ENCODE data around the gene PSMA7.
"Not testable (repeated sequence)": the region's sequence is repeated elsewhere in the genome, so short reads cannot be mapped to it uniquely, and the experiment has no call there.

The PSMA7 gene

GRCh38 chr20:62156254-62156556 lies 13.0 kb upstream of the PSMA7 start:
- Histone ChIP-seq H3K27ac (ENCODE audit: low read depth, low read length) (no peak overlapping the region), H3K9me3 (ENCODE audit: control insufficient read depth in 1 of 2, low read length in 2 of 2) (no peaks in the 10 kb centered on the region), H3K9ac (ENCODE audit: low read depth in 1 of 2, low read length in 2 of 2) (no peak overlapping the region), H3K4me1 (ENCODE audit: control insufficient read depth in 1 of 2, insufficient read depth in 2 of 2, low read length in 2 of 2) (no peaks in the 10 kb centered on the region), H3K27me3 (ENCODE audit: control insufficient read depth in 1 of 2, insufficient read depth in 2 of 2, low read length in 2 of 2) (no peaks in the 10 kb centered on the region), H3K4me3 (ENCODE audit: low read depth in 1 of 2, low read length in 2 of 2) (no peak overlapping the region), H3K36me3 (ENCODE audit: control insufficient read depth in 1 of 2, insufficient read depth in 2 of 2, low read length in 2 of 2) (peaks cover 10 to 30% of the 10 kb centered on the region in 2 donors)

DNA sequence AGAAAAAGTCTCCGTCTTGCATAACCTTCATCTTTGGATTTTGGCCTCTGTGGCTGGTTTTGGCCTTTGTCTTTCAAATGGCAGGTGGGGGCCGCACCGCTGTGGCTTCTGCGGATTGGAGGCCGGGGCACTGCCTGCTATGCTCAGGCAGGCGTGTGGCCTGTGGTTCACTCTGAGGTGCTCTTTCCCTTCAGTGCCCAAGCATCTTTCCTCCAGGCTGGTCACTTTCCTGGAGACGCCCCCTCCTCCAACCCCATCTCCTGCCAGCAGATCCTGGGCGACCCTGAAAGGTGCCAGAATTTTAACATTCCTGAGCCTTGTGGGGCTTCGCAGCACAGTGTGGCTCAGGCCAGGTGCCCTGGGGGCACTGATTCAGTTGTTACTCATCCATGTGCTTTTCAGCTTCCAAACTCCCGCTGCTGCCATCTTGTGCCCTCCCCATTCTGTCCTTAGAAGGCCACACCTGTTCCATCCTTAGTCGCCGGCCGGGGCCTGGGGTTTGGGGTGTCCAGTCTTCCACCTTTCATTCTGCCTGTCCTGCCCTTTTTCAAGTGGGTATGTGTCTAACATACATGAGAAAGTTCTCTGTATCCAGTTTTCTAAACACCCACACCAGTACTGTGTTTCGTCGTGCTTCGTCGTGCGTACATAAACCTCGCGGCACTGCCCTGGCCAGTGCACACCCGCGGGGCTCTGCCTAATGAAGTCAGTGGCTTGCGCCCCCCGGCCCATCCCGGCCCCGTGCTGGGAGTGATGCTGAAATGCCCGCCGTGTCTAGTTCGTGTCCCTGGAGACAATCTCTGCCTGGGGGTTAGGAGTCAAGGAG lies 12.4 kb upstream of the PSMA7 start:
- H3K36me3 ChIP-seq (ENCODE audit: control insufficient read depth in 1 of 2, insufficient read depth in 2 of 2, low read length in 2 of 2), result peaks cover 6 to 27% of the 10 kb centered on the region in 2 donors
- H3K27ac ChIP-seq (ENCODE audit: low read depth, low read length), result no peak overlapping the region
- H3K9ac ChIP-seq (ENCODE audit: low read depth in 1 of 2, low read length in 2 of 2), result no peak overlapping the region
- no peak overlapping the region for H3K4me3 ChIP-seq (ENCODE audit: low read depth in 1 of 2, low read length in 2 of 2)
- H3K9me3 ChIP-seq (ENCODE audit: control insufficient read depth in 1 of 2, low read length in 2 of 2), result no peaks in the 10 kb centered on the region
- H3K27me3 ChIP-seq (ENCODE audit: control insufficient read depth in 1 of 2, insufficient read depth in 2 of 2, low read length in 2 of 2), result no peaks in the 10 kb centered on the region
- H3K4me1 ChIP-seq (ENCODE audit: control insufficient read depth in 1 of 2, insufficient read depth in 2 of 2, low read length in 2 of 2), result no peaks in the 10 kb centered on the region

GRCh38 chr20:62151835-62152364 lies 8.7 kb upstream of the PSMA7 start:
- no peaks in the 10 kb centered on the region for H3K4me1 ChIP-seq (ENCODE audit: control insufficient read depth in 1 of 2, insufficient read depth in 2 of 2, low read length in 2 of 2)
- no peaks in the 10 kb centered on the region for H3K27me3 ChIP-seq (ENCODE audit: control insufficient read depth in 1 of 2, insufficient read depth in 2 of 2, low read length in 2 of 2)
- no peak overlapping the region for H3K4me3 ChIP-seq (ENCODE audit: low read depth in 1 of 2, low read length in 2 of 2)
- peaks cover 0 to 18% of the 10 kb centered on the region in 2 donors for H3K36me3 ChIP-seq (ENCODE audit: control insufficient read depth in 1 of 2, insufficient read depth in 2 of 2, low read length in 2 of 2)
- H3K9me3 ChIP-seq (ENCODE audit: control insufficient read depth in 1 of 2, low read length in 2 of 2), result no peaks in the 10 kb centered on the region
- no peak overlapping the region for H3K27ac ChIP-seq (ENCODE audit: low read depth, low read length)
- no peak overlapping the region for H3K9ac ChIP-seq (ENCODE audit: low read depth in 1 of 2, low read length in 2 of 2)

- H3K9ac ChIP-seq (ENCODE audit: low read depth in 1 of 2, low read length in 2 of 2), result no peak overlapping the region
- H3K36me3 ChIP-seq (ENCODE audit: control insufficient read depth in 1 of 2, insufficient read depth in 2 of 2, low read length in 2 of 2), result peaks cover 0 to 18% of the 10 kb centered on the region in 2 donors
- H3K27me3 ChIP-seq (ENCODE audit: control insufficient read depth in 1 of 2, insufficient read depth in 2 of 2, low read length in 2 of 2), result no peaks in the 10 kb centered on the region
- H3K9me3 ChIP-seq (ENCODE audit: control insufficient read depth in 1 of 2, low read length in 2 of 2), result no peaks in the 10 kb centered on the region
- H3K4me1 ChIP-seq (ENCODE audit: control insufficient read depth in 1 of 2, insufficient read depth in 2 of 2, low read length in 2 of 2), result no peaks in the 10 kb centered on the region
- H3K4me3 ChIP-seq (ENCODE audit: low read depth in 1 of 2, low read length in 2 of 2), result no peak overlapping the region
- H3K27ac ChIP-seq (ENCODE audit: low read depth, low read length), result no peak overlapping the region
Measured at GRCh38 chr20:62151225-62151624, 8.0 kb upstream of the PSMA7 start.

GRCh38 chr20:62150310-62150575 lies 7.0 kb upstream of the PSMA7 start:
- Histone ChIP-seq H3K9ac (ENCODE audit: low read depth in 1 of 2, low read length in 2 of 2) (no peak overlapping the region), H3K27me3 (ENCODE audit: control insufficient read depth in 1 of 2, insufficient read depth in 2 of 2, low read length in 2 of 2) (no peaks in the 10 kb centered on the region), H3K36me3 (ENCODE audit: control insufficient read depth in 1 of 2, insufficient read depth in 2 of 2, low read length in 2 of 2) (peaks cover 0 to 18% of the 10 kb centered on the region in 2 donors), H3K4me1 (ENCODE audit: control insufficient read depth in 1 of 2, insufficient read depth in 2 of 2, low read length in 2 of 2) (peaks cover 0 to 6% of the 10 kb centered on the region in 2 donors), H3K4me3 (ENCODE audit: low read depth in 1 of 2, low read length in 2 of 2) (no peak overlapping the region), H3K27ac (ENCODE audit: low read depth, low read length) (no peak overlapping the region), H3K9me3 (ENCODE audit: control insufficient read depth in 1 of 2, low read length in 2 of 2) (no peaks in the 10 kb centered on the region)

DNA sequence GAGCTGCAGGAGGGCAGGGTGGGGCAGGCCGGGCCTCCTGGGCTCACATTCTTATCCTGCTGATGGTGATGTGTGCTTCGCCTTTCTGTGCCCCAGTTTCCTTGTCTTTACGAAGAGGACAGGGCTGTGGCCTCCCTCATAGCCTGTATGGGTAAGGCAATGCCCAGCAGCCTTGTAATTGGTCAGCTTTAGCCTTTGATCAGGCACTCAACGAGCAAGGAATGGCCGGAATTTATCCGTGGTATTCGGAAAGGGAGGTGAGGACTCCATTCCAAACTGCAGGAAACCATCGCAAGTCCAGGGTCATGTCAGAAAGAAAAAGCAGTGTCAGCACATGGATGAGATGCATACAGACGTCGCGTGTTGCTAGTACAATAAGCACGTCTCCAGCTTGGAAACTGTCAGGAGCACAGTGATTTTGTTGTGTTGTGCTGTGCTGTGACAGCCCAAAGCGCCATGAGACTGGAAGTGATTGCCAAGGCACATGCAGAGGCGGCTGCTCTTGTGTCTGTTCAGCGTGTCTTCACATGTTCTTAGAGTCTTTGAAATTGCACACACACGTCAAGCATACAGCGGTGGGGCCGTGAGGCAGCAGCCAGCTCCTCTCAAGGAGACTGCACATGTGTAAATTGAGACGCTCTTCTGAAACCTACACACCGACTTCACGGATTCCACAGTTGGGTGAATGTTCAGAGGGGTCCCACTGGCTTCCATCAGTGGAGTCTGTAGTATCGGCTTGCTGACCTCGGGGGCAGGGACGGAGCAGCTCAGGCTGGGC lies 6.5 kb upstream of the PSMA7 start:
- Histone ChIP-seq H3K9me3 (ENCODE audit: control insufficient read depth in 1 of 2, low read length in 2 of 2) (no peaks in the 10 kb centered on the region), H3K27ac (ENCODE audit: low read depth, low read length) (no peak overlapping the region), H3K27me3 (ENCODE audit: control insufficient read depth in 1 of 2, insufficient read depth in 2 of 2, low read length in 2 of 2) (no peaks in the 10 kb centered on the region), H3K4me3 (ENCODE audit: low read depth in 1 of 2, low read length in 2 of 2) (no peak overlapping the region), H3K36me3 (ENCODE audit: control insufficient read depth in 1 of 2, insufficient read depth in 2 of 2, low read length in 2 of 2) (peaks cover 0 to 18% of the 10 kb centered on the region in 2 donors), H3K9ac (ENCODE audit: low read depth in 1 of 2, low read length in 2 of 2) (no peak overlapping the region), H3K4me1 (ENCODE audit: control insufficient read depth in 1 of 2, insufficient read depth in 2 of 2, low read length in 2 of 2) (peaks cover 5 to 11% of the 10 kb centered on the region in 2 donors)

DNA sequence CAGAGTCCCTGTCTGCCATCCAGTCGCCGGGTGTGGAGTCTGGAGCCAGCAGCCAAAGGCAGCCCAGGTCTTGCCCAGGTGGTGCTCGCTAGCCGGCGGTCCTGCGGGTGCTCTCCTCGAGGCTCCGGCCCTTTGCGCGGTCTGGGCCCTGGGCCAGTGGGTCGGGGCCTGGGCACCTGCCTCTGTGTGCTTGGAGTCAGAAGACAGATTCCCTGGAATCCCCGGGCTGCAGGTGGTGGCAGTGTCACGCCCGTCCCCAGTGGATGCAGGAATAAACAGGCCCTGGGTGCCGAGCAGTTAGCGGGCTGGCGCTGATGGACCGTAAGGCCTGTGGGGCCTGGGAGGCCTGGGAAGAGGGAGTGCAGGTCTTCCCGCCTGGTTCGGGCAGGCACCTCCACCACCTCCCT lies 5.7 kb upstream of the PSMA7 start:
- Histone ChIP-seq H3K4me3 (ENCODE audit: low read depth in 1 of 2, low read length in 2 of 2) (no peak overlapping the region), H3K4me1 (ENCODE audit: control insufficient read depth in 1 of 2, insufficient read depth in 2 of 2, low read length in 2 of 2) (peaks cover 10 to 15% of the 10 kb centered on the region in 2 donors), H3K9me3 (ENCODE audit: control insufficient read depth in 1 of 2, low read length in 2 of 2) (no peaks in the 10 kb centered on the region), H3K27me3 (ENCODE audit: control insufficient read depth in 1 of 2, insufficient read depth in 2 of 2, low read length in 2 of 2) (no peaks in the 10 kb centered on the region), H3K36me3 (ENCODE audit: control insufficient read depth in 1 of 2, insufficient read depth in 2 of 2, low read length in 2 of 2) (peaks cover 0 to 11% of the 10 kb centered on the region in 2 donors), H3K27ac (ENCODE audit: low read depth, low read length) (no peak overlapping the region), H3K9ac (ENCODE audit: low read depth in 1 of 2, low read length in 2 of 2) (no peak overlapping the region)

DNA sequence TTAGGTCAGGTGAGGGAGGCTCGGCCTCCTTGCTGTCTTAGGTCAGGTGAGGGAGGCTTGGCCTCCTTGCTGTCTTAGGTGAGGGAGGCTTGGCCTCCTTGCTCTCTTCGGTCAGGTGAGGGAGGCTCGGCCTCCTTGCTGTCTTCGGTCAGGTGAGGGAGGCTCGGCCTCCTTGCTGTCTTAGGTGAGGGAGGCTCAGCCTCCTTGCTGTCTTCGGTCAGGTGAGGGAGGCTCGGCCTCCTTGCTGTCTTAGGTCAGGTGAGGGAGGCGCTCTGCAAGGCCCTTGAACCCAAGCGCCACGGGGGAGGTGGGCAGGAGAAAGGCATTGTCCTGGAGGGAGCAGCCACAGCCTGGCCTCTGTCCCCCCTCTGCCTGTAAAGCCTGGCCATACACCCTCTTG lies 5.2 kb upstream of the PSMA7 start:
- H3K36me3 ChIP-seq (ENCODE audit: control insufficient read depth in 1 of 2, insufficient read depth in 2 of 2, low read length in 2 of 2), result peaks cover 0 to 11% of the 10 kb centered on the region in 2 donors
- H3K9ac ChIP-seq (ENCODE audit: low read depth in 1 of 2, low read length in 2 of 2); H3K27ac ChIP-seq (ENCODE audit: low read depth, low read length); H3K27me3 ChIP-seq (ENCODE audit: control insufficient read depth in 1 of 2, insufficient read depth in 2 of 2, low read length in 2 of 2); H3K9me3 ChIP-seq (ENCODE audit: control insufficient read depth in 1 of 2, low read length in 2 of 2); H3K4me3 ChIP-seq (ENCODE audit: low read depth in 1 of 2, low read length in 2 of 2): not testable (repeated sequence)
- H3K4me1 ChIP-seq (ENCODE audit: control insufficient read depth in 1 of 2, insufficient read depth in 2 of 2, low read length in 2 of 2), result peaks cover 10 to 15% of the 10 kb centered on the region in 2 donors

DNA sequence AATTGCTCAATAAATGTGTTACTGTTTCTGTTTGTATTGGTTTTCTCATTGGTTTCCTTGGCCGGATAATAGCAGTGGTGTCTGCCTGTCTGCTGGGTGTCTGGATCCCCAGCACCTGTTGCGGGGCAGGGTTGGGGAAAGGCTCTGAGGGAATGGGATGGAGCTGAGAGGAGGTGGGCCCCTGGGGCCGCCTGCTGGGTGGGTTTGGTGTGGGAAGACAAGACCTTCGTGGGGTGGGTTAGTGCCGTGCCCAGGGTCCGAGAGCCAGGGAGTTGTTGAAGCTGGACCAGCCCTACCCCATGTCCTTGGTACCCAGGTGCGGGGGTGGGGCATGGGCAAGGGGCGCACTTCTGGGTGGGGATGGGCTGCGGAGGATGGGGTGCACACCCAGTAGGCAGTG lies 4.3 kb upstream of the PSMA7 start:
- Histone ChIP-seq H3K27ac (ENCODE audit: low read depth, low read length) (no peak overlapping the region), H3K4me3 (ENCODE audit: low read depth in 1 of 2, low read length in 2 of 2) (no peak overlapping the region), H3K27me3 (ENCODE audit: control insufficient read depth in 1 of 2, insufficient read depth in 2 of 2, low read length in 2 of 2) (no peaks in the 10 kb centered on the region), H3K4me1 (ENCODE audit: control insufficient read depth in 1 of 2, insufficient read depth in 2 of 2, low read length in 2 of 2) (peaks cover 10 to 15% of the 10 kb centered on the region in 2 donors), H3K36me3 (ENCODE audit: control insufficient read depth in 1 of 2, insufficient read depth in 2 of 2, low read length in 2 of 2) (peaks cover 0 to 9% of the 10 kb centered on the region in 2 donors), H3K9me3 (ENCODE audit: control insufficient read depth in 1 of 2, low read length in 2 of 2) (no peaks in the 10 kb centered on the region), H3K9ac (ENCODE audit: low read depth in 1 of 2, low read length in 2 of 2) (no peak overlapping the region)

- Histone ChIP-seq H3K9me3 (ENCODE audit: control insufficient read depth in 1 of 2, low read length in 2 of 2) (no peaks in the 10 kb centered on the region), H3K4me1 (ENCODE audit: control insufficient read depth in 1 of 2, insufficient read depth in 2 of 2, low read length in 2 of 2) (peaks cover 10 to 16% of the 10 kb centered on the region in 2 donors), H3K27ac (ENCODE audit: low read depth, low read length) (no peak overlapping the region), H3K27me3 (ENCODE audit: control insufficient read depth in 1 of 2, insufficient read depth in 2 of 2, low read length in 2 of 2) (no peaks in the 10 kb centered on the region), H3K36me3 (ENCODE audit: control insufficient read depth in 1 of 2, insufficient read depth in 2 of 2, low read length in 2 of 2) (peaks cover 0 to 5% of the 10 kb centered on the region in 2 donors), H3K4me3 (ENCODE audit: low read depth in 1 of 2, low read length in 2 of 2) (no peak overlapping the region), H3K9ac (ENCODE audit: low read depth in 1 of 2, low read length in 2 of 2) (no peak overlapping the region)
Measured at GRCh38 chr20:62147125-62147524, 3.9 kb upstream of the PSMA7 start.
